NT2/D1 (cell line): ENCODE data around the gene CDC14A.

Experiments
- SUZ12 ChIP-seq: IDR thresholded peaks from 2 replicates; pipeline ENCODE4 v1.6.1; 2011; ENCODE audit not compliant: insufficient read length, insufficient read depth; ENCODE audit errors: extremely low read depth
- YY1 ChIP-seq: IDR thresholded peaks from 2 replicates; pipeline ENCODE4 v1.6.1; 2011; ENCODE audit not compliant: insufficient read length, insufficient read depth

- TF ChIP-seq YY1 = no peak
- TF ChIP-seq SUZ12 = no peak
These were observed 203.9 kb downstream of the CDC14A start for GRCh38 chr1:100556181-100556580.
